Neural cell (in vitro differentiated cells): ENCODE results near the gene EYA3.

ENCODE experiments used
- CTCF ChIP-seq: fragments of 450-650 bp; IDR thresholded peaks from 2 replicates; pipeline ENCODE4 v1.5.1; 2014; ENCODE audit warnings: antibody characterized with exemption, mild to moderate bottlenecking, moderate library complexity; ENCODE audit not compliant: poor library complexity, severe bottlenecking
- EZH2 ChIP-seq: fragments of 200-600, 300-800 bp; shearing (Covaris generic), sonication (generic); IDR thresholded peaks from 2 replicates; pipeline ENCODE4 v1.6.1; 2014; ENCODE audit warnings: antibody characterized with exemption, low read length, borderline replicate concordance, mild to moderate bottlenecking; ENCODE audit not compliant: insufficient read depth, poor library complexity, severe bottlenecking
- POLR2AphosphoS5 ChIP-seq: IDR thresholded peaks from 2 replicates; pipeline ENCODE4 v1.6.1; 2012

GRCh38 chr1:27922272-27922671 lies 166.1 kb downstream of the EYA3 start:
- no peak for TF ChIP-seq POLR2AphosphoS5
- TF ChIP-seq CTCF: no peak
- no peak for TF ChIP-seq EZH2
